ENCODE results near the gene GOT1. TPM values are rescaled to one million over a fixed set of nuclear protein-coding genes. Genes with fewer than 3 reads are reported as not detected.

Gene GOT1
- total RNA-seq, 1 donor from 2014 or later, result 37.2 TPM

- H3K4me1 Mint-ChIP-seq (ENCODE audit: low read depth, unreplicated experiment), result peaks cover 2% of the 10 kb centered on the region
- no peak overlapping the region for H3K27ac Mint-ChIP-seq (ENCODE audit: unreplicated experiment)
- DNase-seq, result no peak
- H3K36me3 Mint-ChIP-seq (ENCODE audit: unreplicated experiment), result no peaks in the 10 kb centered on the region
- no peak overlapping the region for H3K4me3 Mint-ChIP-seq (ENCODE audit: unreplicated experiment)
- TF ChIP-seq CTCF (IDR thresholded peaks at IDR 0.05; ENCODE audit: partially characterized antibody, unreplicated experiment), result peak; percentile 64
- H3K9me3 Mint-ChIP-seq (ENCODE audit: unreplicated experiment), result peaks cover 4% of the 10 kb centered on the region
- peaks cover 4% of the 10 kb centered on the region for H3K27me3 Mint-ChIP-seq (ENCODE audit: unreplicated experiment)
Measured at GRCh38 chr10:99435986-99436638, 5.7 kb upstream of the GOT1 start.

DNA sequence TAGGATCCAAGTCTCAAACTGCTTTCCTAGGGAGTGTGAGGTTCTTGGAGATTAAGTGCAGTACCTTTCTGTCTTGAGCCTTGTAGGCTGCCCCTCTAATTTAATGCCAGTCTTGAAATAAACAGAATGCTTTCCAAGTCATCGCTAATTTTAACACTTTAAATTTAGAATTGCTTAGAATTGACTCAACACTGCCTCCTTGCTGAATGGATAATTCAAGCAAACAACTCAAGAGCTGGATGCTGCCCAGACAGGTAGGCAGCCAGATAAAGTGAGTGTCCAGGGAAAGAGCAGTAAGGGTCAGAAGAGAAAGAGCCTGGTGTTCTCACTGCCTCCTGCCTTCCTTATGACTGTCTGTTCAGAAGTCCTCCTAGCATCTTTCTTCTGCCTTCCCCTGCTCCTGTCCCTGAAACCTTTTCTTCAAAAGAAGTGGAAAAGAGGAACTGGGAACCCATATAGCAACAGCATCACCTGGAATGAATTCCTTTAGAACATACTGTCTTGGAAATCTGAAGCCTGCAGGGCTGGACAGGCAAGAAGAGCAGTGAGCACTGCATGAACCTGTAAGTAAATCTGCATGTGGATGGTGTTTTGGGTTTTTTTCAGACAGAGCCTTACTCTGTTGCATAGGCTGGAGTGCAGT is 3.1 kb upstream of the GOT1 start:
- peaks cover 6% of the 10 kb centered on the region for H3K9me3 Mint-ChIP-seq (ENCODE audit: unreplicated experiment)
- TF ChIP-seq CTCF (IDR thresholded peaks at IDR 0.05; ENCODE audit: partially characterized antibody, unreplicated experiment), result no peak
- DNase-seq, result no peak
- no peaks in the 10 kb centered on the region for H3K36me3 Mint-ChIP-seq (ENCODE audit: unreplicated experiment)
- H3K27me3 Mint-ChIP-seq (ENCODE audit: unreplicated experiment), result peaks cover 8% of the 10 kb centered on the region
- no peak overlapping the region for H3K27ac Mint-ChIP-seq (ENCODE audit: unreplicated experiment)
- no peak overlapping the region for H3K4me3 Mint-ChIP-seq (ENCODE audit: unreplicated experiment)
- peaks cover 5% of the 10 kb centered on the region for H3K4me1 Mint-ChIP-seq (ENCODE audit: low read depth, unreplicated experiment)

GRCh38 chr10:99432881-99433280 is 2.5 kb upstream of the GOT1 start:
- Mint-ChIP-seq H3K27me3 (ENCODE audit: unreplicated experiment) (peaks cover 8% of the 10 kb centered on the region), H3K27ac (ENCODE audit: unreplicated experiment) (no peak overlapping the region), H3K36me3 (ENCODE audit: unreplicated experiment) (no peaks in the 10 kb centered on the region), H3K4me1 (ENCODE audit: low read depth, unreplicated experiment) (peaks cover 5% of the 10 kb centered on the region), H3K9me3 (ENCODE audit: unreplicated experiment) (peaks cover 6% of the 10 kb centered on the region), H3K4me3 (ENCODE audit: unreplicated experiment) (no peak overlapping the region)
- DNase-seq, result no peak
- no peak for TF ChIP-seq CTCF (IDR thresholded peaks at IDR 0.05; ENCODE audit: partially characterized antibody, unreplicated experiment)

DNA sequence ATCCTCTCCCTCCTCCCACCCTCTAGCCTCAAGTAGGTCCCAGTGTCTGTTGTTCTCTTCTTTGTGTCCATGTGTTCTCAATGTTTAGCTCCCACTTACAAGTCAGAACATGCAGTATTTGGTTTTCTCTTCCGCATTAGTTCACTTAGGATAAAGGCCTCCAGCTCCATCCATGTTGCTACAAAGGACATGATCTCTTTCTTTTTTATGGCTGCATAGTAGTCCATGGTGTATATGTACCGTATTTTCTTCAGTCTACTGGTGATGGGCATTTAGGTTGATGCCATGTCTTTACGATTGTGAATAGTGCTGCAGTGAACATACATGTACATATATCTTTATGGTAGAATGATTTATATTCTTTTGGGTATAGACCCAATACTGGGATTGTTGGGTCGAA is 1.6 kb upstream of the GOT1 start:
- DNase-seq, result no peak
- no peak overlapping the region for H3K27ac Mint-ChIP-seq (ENCODE audit: unreplicated experiment)
- no peaks in the 10 kb centered on the region for H3K36me3 Mint-ChIP-seq (ENCODE audit: unreplicated experiment)
- H3K9me3 Mint-ChIP-seq (ENCODE audit: unreplicated experiment), result peaks cover 6% of the 10 kb centered on the region
- TF ChIP-seq CTCF (IDR thresholded peaks at IDR 0.05; ENCODE audit: partially characterized antibody, unreplicated experiment), result no peak
- peaks cover 8% of the 10 kb centered on the region for H3K27me3 Mint-ChIP-seq (ENCODE audit: unreplicated experiment)
- H3K4me3 Mint-ChIP-seq (ENCODE audit: unreplicated experiment), result peak overlapping the region; percentile 84
- peaks cover 5% of the 10 kb centered on the region for H3K4me1 Mint-ChIP-seq (ENCODE audit: low read depth, unreplicated experiment)

DNA sequence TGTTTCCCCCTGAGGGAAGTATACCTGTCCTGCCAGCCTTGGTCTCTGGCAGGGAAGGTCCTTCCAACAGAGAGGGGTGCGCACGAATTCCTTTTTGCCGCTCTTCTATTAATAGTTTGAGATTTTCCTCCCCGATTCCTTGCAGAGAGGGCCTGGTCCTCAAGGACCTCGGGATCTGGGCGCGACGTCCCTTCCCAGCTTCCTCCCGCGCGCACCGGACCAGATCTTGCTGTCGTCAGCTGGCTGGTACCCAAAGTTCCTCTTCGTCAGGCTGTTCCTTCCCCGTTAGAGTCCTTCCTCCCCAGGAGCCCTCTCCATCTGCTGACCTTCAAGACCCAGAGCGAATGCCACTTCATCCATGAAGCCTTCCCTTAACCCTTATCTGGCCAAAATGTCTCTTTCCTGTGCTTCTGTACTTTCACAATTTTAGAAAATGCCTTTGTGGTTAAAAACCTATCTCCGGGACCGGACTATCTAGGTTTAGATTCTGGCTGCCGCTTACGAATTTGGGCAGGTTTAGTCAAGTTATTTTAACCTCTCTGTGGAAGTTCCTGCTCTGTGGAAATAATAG is 851 bp upstream of the GOT1 start:
- H3K27me3 Mint-ChIP-seq (ENCODE audit: unreplicated experiment), result peaks cover 8% of the 10 kb centered on the region
- peak overlapping the region; percentile 97 for H3K27ac Mint-ChIP-seq (ENCODE audit: unreplicated experiment)
- H3K4me3 Mint-ChIP-seq (ENCODE audit: unreplicated experiment), result peak overlapping the region; percentile 95
- H3K36me3 Mint-ChIP-seq (ENCODE audit: unreplicated experiment), result no peaks in the 10 kb centered on the region
- no peak for TF ChIP-seq CTCF (IDR thresholded peaks at IDR 0.05; ENCODE audit: partially characterized antibody, unreplicated experiment)
- H3K9me3 Mint-ChIP-seq (ENCODE audit: unreplicated experiment), result peaks cover 6% of the 10 kb centered on the region
- H3K4me1 Mint-ChIP-seq (ENCODE audit: low read depth, unreplicated experiment), result peaks cover 5% of the 10 kb centered on the region
- peak; percentile 45 for DNase-seq
